Psoas muscle (tissue), 8 donors: ENCODE data around the gene FGF1. TPM values are rescaled to one million over a fixed set of nuclear protein-coding genes. Genes with fewer than 3 reads are reported as not detected.

ENCODE experiments used
- ATAC-seq, 4 donors: fragments of 200-7000 bp; cut with Tn5 transposase; one replicate each; pipeline ENCODE4 v1.9.1; 2020; ENCODE audit warnings: moderate library complexity in 3 of 4, mild to moderate bottlenecking in 2 of 4
- DNase-seq, 2 donors: peaks; one replicate each; pipeline ENCODE4 v3.0.0-alpha.2; 2020
- H3K27ac ChIP-seq: fragments of 200-600 bp; one replicate; pipeline ENCODE4 v1.8.0; 2022
- H3K27me3 ChIP-seq, 3 donors: fragments of 200-600 bp in 1 of 3; one replicate each; pipeline versions ENCODE4 v1.6.1 to v1.8.0; 2013 to 2022; ENCODE audit warnings: low read length in 2 of 3, mild to moderate bottlenecking in 2 of 3, moderate library complexity in 1 of 3; ENCODE audit not compliant: insufficient read depth in 3 of 3
- H3K36me3 ChIP-seq, 2 donors: fragments of 200-600 bp in 1 of 2; one replicate each; pipeline versions ENCODE4 v1.6.1 to v1.8.0; 2013 to 2022; ENCODE audit warnings: low read depth in 1 of 2, mild to moderate bottlenecking in 1 of 2, moderate library complexity in 1 of 2; ENCODE audit not compliant: insufficient read depth in 1 of 2
- H3K4me1 ChIP-seq: fragments of 200-600 bp; one replicate; pipeline ENCODE4 v1.8.0; 2022
- H3K4me3 ChIP-seq: fragments of 200-600 bp; one replicate; pipeline ENCODE4 v1.8.0; 2022; ENCODE audit warnings: mild to moderate bottlenecking
- H3K9me3 ChIP-seq: fragments of 200-600 bp; one replicate; pipeline ENCODE4 v1.8.0; 2022
- CTCF ChIP-seq: fragments of 200-600 bp; IDR thresholded peaks from one replicate; pipeline ENCODE4 v1.8.0; 2022; ENCODE audit warnings: antibody characterized with exemption
- WGBS, 3 donors: extraction: QIAGEN DNeasy Blood & Tissue Kit; methylation state at CpG; one replicate each; pipeline versions ENCODE4 v1.1.6 to v1.1.7; 2013; 5-methylcytosine and 5-hydroxymethylcytosine counted together
- intact Hi-C, 2 donors: fragments of 100-400 bp; cut with DNase I; formaldehyde crosslinking; loops; one replicate each; pipeline versions ENCODE4 v1.11.0 to v1.14.2; 2022
- polyA plus RNA-seq, 3 donors: library from polyadenylated mRNA; stranded (reverse); fragments of 200-250 nt; gene quantifications; one replicate each; pipeline ENCODE4 v1.2.3, GENCODE V29; 2013
- total RNA-seq, 4 donors: library from RNA; stranded (reverse); fragmentation: NEBNext Ultra II Directional in 2 of 4; extraction: Animal tissue kit (Norgen Biotek cat#: 25700) in 2 of 4; gene quantifications; one replicate each; pipeline versions ENCODE4 v1.2.1 to v1.2.4, GENCODE V29; 2021 to 2023
- donor health status: healthy with polysubstance abuse.
- donor health status: DM: no; HTN: no; CAD: no; lungs with moderate emphysema.
- donor health status: Bipolar disorder and iron deficiency.
- donor health status: healthy.
- donor health status: DM: yes; HTN: yes; CAD: no.
- donor health status: DM: no; HTN: no; CAD: no.
- donor health status: DM: no; HTN: no; CAD: no.
- donor health status: DM: yes; HTN: yes; CAD: no.

Gene FGF1
- total and polyA plus RNA-seq, 7 donors, result 0.34 to 7.1 (median 1.00) TPM

GRCh38 chr5:142587354-142587965 is 98.4 kb downstream of the FGF1 start:
- Histone ChIP-seq H3K4me3 (no peak overlapping the region), H3K27me3 (peaks cover 0 to 2% (median 0%) of the 10 kb centered on the region in 3 donors), H3K27ac (no peak overlapping the region), H3K4me1 (no peaks in the 10 kb centered on the region), H3K9me3 (no peaks in the 10 kb centered on the region), H3K36me3 (no peaks in the 10 kb centered on the region)
- ATAC-seq, result no peak
- TF ChIP-seq CTCF, result peak; percentile 35
- intact Hi-C loops, result no loop called here
- WGBS, 3 donors, result 60 to 62% (median 60%) methylated on average over 6 of the region's 6 CpGs
- no peak for DNase-seq

- Histone ChIP-seq H3K27ac (no peak overlapping the region), H3K27me3 (peaks cover 0 to 2% (median 0%) of the 10 kb centered on the region in 3 donors), H3K4me3 (no peak overlapping the region), H3K9me3 (no peaks in the 10 kb centered on the region), H3K36me3 (no peaks in the 10 kb centered on the region), H3K4me1 (no peaks in the 10 kb centered on the region)
- DNase-seq (no peak), ATAC-seq (no peak)
- intact Hi-C loops, result no loop called here
- WGBS, 3 donors, result 89 to 92% (median 90%) methylated on average over 4 of the region's 4 CpGs
- TF ChIP-seq CTCF, result no peak
Observed at GRCh38 chr5:142586552-142586951, 99.3 kb downstream of the FGF1 start.

GRCh38 chr5:142585451-142585850 is 100.4 kb downstream of the FGF1 start:
- 78 to 96% (median 90%) methylated on average over 4 of the region's 4 CpGs for WGBS, 3 donors
- no peak for TF ChIP-seq CTCF

GRCh38 chr5:142584891-142585290 is 101.0 kb downstream of the FGF1 start:
- no peak overlapping the region for H3K4me3 ChIP-seq
- H3K36me3 ChIP-seq, result no peaks in the 10 kb centered on the region
- H3K27ac ChIP-seq, result no peak overlapping the region
- H3K9me3 ChIP-seq, result no peaks in the 10 kb centered on the region
- TF ChIP-seq CTCF, result no peak
- H3K27me3 ChIP-seq, result peaks cover 0 to 2% (median 0%) of the 10 kb centered on the region in 3 donors
- intact Hi-C loops, result no loop called here
- WGBS, 3 donors, result 23 to 39% (median 27%) methylated on average over 1 of the region's 1 CpG
- no peaks in the 10 kb centered on the region for H3K4me1 ChIP-seq
- ATAC-seq (no peak), DNase-seq (no peak)

More at GRCh38 chr5:142585451-142585850, 100.4 kb downstream of the FGF1 start:
- intact Hi-C loops, result no loop called here
- Histone ChIP-seq H3K4me1 (no peaks in the 10 kb centered on the region), H3K9me3 (no peaks in the 10 kb centered on the region), H3K36me3 (no peaks in the 10 kb centered on the region), H3K27ac (no peak overlapping the region), H3K4me3 (no peak overlapping the region), H3K27me3 (peaks cover 0 to 2% (median 0%) of the 10 kb centered on the region in 3 donors)
- no peak for DNase-seq
- no peak for ATAC-seq
